GM18519 (cell line): ENCODE data around the gene ATP5IF1.

ENCODE experiments used
- ATAC-seq: cut with Tn5 transposase; IDR thresholded peaks from one replicate; pipeline ENCODE4 v1.9.1; 2021; ENCODE audit warnings: mild to moderate bottlenecking, moderate library complexity; ENCODE audit not compliant: unreplicated experiment, low FRiP score

ATP5IF1 gene

GRCh38 chr1:28233264-28233606 is 2.7 kb upstream of the ATP5IF1 start:
- no peak for ATAC-seq

GRCh38 chr1:28236656-28237322 is 865 bp downstream of the ATP5IF1 start:
- ATAC-seq, result no peak

GRCh38 chr1:28239004-28239403 is 3.1 kb downstream of the ATP5IF1 start:
- ATAC-seq, result no peak

GRCh38 chr1:28240024-28240423 is 4.1 kb downstream of the ATP5IF1 start:
- no peak for ATAC-seq

- no peak for ATAC-seq
Measured at GRCh38 chr1:28241638-28242241, 5.8 kb downstream of the ATP5IF1 start.

- ATAC-seq, result no peak
Measured at GRCh38 chr1:28243685-28244311, 7.9 kb downstream of the ATP5IF1 start.

GRCh38 chr1:28244549-28245251 is 8.8 kb downstream of the ATP5IF1 start:
- ATAC-seq, result no peak

- no peak for ATAC-seq
Measured at GRCh38 chr1:28246427-28246832, 10.5 kb downstream of the ATP5IF1 start.

GRCh38 chr1:28247612-28248272 is 11.8 kb downstream of the ATP5IF1 start:
- no peak for ATAC-seq

GRCh38 chr1:28248273-28249012 is 12.5 kb downstream of the ATP5IF1 start:
- no peak for ATAC-seq

GRCh38 chr1:28249013-28249865 is 13.3 kb downstream of the ATP5IF1 start:
- ATAC-seq, result no peak

GRCh38 chr1:28249866-28250295 is 14.0 kb downstream of the ATP5IF1 start:
- no peak for ATAC-seq

GRCh38 chr1:28256197-28256827 is 20.4 kb downstream of the ATP5IF1 start:
- ATAC-seq, result no peak

GRCh38 chr1:28257736-28258135 is 21.8 kb downstream of the ATP5IF1 start:
- no peak for ATAC-seq

- ATAC-seq, result no peak
Measured at GRCh38 chr1:28258628-28259251, 22.8 kb downstream of the ATP5IF1 start.

- ATAC-seq, result peak; percentile 85
Measured at GRCh38 chr1:28259252-28259933, 23.5 kb downstream of the ATP5IF1 start, which contains the start of gene SESN2. SESN2 (plus strand) TSS chr1:28259518; CDS start chr1:28259848, 330 bp downstream.

GRCh38 chr1:28259934-28260802 is 24.2 kb downstream of the ATP5IF1 start:
- ATAC-seq, result no peak
